Measurements from ENCODE around the gene KIRREL2.
"Not testable (repeated sequence)": the region's sequence is repeated elsewhere in the genome, so short reads cannot be mapped to it uniquely, and the experiment has no call there.

Gene KIRREL2

DNA sequence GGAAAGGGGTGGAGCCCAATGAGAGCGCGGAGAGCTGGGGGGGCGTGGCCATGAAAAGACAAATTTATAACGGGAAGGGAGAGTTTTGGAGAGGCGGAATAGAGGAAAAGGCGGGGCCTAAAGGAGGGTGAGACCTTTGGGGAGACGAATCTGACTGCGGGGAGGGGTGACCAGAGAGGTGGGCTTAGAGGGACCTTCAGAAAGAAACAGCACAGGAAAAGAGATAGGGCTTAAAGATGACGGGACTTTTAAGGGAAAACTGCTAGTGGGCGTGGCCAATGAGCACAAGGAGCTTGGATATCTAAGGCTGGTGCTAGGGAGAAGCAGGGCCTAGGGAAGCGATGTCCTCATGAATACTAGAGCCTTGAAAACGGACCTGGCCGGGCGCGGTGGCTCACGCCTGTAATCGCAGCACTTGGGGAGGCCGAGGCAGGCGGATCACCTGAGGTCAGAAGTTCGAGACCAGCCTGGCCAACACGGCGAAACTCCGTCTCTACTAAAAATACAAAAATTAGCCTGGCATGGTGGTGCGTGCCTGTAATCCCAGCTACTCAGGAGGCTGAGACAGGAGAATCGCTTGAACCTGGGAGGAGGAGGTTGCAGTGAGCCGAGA, 13.5 kb downstream of the KIRREL2 start:
- not testable (repeated sequence) for FAIRE-seq

DNA sequence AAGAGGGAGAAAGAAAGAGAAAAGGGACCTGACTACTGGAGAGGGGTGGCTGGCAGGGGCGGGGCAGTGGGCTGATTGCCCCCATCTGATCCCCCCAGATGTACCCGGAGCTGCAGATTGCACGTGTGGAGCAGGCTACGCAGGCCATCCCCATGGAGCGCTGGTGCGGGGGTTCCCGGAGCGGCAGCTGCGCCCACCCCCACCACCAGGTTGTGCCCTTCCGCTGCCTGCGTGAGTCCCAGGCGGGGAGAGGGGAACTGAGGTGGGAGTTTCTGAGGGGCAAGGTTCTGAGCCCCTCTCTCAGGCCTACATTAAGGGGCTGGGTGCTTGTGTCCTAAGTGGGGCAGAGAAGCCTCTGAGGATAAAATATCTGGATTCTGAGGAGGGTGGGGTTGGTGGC, 14.1 kb downstream of the KIRREL2 start:
- no peak for FAIRE-seq

DNA sequence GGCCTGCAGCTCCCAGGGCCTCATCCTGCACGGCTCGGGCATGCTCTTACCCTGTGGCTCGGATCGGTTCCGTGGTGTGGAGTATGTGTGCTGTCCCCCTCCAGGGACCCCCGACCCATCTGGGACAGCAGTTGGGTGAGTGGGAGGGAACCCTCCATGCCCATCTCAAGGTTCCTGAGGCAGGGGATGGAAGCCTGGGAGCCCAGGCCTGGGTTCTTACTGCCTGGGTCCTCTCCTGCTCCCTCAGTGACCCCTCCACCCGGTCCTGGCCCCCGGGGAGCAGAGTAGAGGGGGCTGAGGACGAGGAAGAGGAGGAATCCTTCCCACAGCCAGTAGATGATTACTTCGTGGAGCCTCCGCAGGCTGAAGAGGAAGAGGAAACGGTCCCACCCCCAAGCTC, 14.9 kb downstream of the KIRREL2 start:
- FAIRE-seq: no peak

DNA sequence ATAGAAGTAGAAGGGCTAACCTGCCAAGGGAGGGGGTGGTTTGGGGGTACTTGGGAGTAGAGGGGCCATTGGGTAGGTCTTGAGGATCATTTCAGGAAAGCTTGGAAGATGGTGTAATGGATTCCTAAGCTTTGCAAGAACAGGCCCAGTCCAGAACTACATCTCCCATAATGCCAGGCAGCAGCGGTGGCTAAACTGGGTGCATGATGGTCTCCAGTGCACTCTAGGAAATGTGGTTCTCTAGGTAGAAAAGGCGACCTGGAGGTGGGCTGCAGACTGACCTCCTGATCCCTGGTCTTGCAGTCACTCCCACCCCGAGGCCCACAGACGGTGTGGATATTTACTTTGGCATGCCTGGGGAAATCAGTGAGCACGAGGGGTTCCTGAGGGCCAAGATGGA, 15.5 kb downstream of the KIRREL2 start:
- FAIRE-seq: no peak

DNA sequence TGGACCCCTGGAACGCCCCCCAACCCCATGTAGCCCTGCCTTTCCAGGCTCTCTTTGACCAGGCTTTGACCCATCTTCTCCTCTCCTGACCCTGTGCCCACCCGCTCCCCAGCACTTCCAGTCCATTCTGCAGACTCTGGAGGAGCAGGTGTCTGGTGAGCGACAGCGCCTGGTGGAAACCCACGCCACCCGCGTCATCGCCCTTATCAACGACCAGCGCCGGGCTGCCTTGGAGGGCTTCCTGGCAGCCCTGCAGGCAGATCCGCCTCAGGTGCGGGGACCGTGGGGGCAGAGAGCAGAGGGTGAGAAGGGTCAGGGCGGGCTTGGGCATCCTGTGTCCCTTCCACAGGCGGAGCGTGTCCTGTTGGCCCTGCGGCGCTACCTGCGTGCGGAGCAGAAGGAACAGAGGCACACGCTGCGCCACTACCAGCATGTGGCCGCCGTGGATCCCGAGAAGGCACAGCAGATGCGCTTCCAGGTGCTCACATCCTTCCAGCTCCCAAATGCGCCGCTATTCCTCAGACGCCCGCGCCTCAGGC, 17.8 kb downstream of the KIRREL2 start:
- no peak for FAIRE-seq

GRCh38 chr19:35879068-35879467, 22.4 kb downstream of the KIRREL2 start:
- FAIRE-seq: no peak

GRCh38 chr19:35879770-35880317, 23.1 kb downstream of the KIRREL2 start:
- FAIRE-seq: peak; percentile 19

DNA sequence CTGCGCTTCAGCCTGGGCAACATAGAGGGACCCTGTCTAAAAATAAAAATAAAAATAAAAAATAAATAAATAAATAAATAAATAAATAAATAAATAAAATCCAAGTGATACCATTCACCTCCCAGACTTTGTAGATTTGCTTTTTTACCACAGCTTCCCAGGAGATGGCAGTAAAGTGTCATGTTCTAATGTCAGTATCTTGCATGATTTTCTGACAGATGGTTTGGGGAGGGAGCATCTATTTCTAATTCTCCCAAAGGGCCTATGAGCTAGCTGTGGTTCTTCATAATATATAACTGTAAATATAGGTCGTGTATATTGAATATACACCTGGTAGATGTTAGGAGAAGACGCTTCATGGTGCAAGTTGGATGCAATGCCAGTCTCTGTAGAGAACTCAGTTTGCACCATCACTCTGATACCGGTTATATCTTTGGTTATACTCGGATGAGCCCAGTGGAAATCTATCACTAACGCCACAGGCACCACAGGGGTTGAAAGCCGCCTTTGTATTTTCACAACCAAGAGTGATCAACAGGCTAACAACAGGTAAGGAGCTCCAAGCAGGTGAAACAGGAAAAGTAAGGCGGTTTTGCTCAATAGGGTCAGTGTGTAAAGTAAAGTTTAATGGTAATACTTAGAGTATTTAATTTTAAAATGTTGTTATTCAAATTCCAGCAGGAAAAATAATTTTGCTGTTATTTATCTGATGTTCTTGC, 25.6 kb downstream of the KIRREL2 start:
- peak; percentile 98 for FAIRE-seq

DNA sequence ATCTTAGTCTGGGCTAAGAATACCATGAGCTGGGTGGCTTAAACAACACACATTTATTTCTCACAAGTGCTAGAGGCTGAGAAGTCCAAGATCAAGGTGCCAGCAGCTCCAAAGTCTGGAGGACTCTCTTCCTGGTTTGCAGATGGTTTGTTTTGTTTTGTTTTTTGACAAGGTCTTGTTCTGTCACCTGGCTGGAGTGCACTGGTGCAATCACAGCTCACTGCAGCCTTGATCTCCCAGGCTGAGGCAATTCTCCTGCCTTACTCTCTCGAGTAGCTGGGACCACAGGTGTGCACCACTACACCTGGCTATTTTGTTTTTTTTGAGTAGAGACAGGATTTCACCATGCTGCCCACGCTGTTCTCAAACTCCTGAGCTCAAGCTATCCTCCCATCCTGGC, 27.2 kb downstream of the KIRREL2 start:
- no peak for FAIRE-seq

GRCh38 chr19:35885225-35885738, 28.6 kb downstream of the KIRREL2 start:
- FAIRE-seq: no peak

DNA sequence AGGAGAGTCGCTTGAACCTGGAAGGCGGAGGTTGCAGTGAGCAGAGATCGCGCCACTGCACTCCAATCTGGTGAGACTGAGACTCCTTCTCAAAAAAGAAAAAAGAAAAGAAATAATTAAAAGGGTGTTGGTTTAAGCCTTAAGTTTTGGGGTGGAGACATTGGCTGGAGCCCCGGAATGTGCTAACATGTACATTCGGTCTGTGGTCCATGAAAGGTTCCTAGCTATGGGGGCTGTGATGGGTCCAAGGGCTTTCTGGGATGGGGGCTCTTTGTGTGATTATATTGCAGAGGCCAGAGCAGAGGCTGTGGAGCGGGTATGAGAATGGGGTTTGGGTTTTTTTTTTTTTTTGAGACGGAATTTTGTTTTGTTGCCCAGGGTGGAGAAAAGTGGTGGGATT, 29.2 kb downstream of the KIRREL2 start:
- no peak for FAIRE-seq

DNA sequence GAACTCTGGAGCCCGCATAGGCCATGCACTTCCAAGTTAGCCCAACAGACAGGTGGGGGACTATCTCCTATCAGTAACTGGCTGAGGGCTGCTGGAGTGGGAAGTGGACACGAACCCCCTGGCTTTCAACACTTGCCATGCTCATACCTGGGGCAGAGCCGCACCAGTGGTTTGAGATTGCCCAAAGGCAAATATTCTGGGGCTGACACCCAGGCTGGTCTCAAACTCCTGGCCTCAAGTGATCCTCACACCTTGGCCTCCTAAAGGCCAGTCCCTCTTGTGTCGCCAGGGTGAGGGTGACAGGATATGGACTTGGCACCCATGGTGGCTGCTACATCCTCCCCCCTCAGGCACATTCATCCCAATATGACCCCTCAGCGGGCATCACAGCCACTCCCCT, 30.5 kb downstream of the KIRREL2 start:
- no peak for FAIRE-seq

DNA sequence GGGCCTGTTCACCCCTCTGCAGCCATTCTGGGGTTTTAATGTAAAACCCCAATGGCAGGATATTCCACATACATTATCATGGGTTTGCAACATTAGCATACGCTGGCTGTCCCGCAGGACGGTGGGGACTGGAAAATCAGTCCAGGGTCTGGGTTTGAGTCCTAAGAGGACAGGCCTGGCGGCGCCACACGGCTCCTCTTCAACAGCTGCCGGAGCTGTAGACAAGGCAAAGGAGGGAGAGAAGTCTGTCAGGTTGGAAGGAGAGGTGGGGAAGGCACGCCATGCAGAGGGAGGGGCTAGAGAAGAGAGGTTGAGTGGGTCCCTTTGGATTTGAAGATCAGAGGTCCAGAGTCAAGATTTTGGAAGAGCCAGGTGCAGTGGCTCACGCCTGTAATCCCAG, 31.7 kb downstream of the KIRREL2 start:
- FAIRE-seq: no peak

- FAIRE-seq: no peak
Observed at GRCh38 chr19:35889370-35890112, 32.8 kb downstream of the KIRREL2 start.

DNA sequence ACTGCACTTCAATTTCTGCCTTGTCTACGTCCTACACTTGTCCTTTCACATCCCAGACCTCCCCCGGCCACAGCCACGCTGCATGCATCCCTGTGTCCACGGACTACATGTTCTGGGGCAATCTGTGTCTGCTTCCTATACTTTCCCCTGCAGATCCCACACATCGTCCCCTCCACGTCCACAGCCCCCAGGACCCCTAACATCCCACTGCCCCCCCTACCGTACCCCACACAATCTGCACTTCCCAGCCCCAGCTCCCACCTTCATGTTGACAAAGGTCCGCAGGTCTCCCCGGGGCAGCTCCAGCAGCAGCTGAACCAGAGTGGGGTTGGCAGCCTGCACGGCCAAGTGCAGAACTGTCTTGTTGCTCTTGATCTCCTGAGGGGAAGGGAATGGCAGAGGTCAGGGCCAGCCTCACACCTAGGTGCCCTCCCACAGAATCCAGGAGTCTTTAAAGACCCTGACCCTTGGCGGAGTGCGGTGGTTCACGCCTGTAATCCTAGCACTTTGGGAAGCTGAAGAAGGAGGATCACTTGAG, 33.5 kb downstream of the KIRREL2 start:
- no peak for FAIRE-seq

DNA sequence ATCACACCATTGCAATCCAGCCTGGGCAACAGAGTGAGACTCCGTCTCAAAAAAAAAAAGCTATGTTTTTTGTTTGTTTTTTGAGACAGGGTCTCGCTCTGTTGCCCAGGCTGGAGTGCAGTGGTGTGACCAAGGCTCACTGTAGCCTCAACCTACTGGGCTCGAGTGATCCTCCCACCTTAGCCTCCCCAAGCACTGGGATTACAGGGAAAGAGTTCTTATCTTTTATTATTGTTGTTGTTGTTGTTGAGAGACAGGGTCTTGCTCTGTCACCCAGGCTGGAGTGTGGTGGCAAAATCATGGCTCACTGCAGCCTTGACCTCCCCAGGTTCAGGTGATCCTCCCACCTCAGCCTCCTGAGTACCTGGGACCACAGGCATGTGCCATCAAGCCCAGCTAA, 35.1 kb downstream of the KIRREL2 start:
- not testable (repeated sequence) for FAIRE-seq

DNA sequence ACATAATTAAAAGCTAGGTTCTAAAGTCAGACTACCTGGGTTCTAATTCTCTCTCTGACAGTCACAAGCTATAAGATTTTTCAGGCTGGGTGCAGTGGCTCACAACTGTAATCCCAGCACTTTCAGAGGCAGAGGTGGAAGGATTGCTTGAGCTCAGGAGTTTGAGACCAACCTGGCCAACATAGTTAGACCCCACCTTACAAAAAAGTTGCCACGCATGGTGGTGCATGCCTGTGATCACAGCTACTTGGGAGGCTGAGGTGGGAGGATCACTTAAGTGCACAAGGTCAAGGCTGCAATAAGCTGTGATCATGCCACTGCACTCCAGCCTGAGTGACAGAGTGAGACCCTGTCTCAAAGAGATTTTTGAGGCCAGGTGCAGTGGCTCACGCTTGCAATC, 37.6 kb downstream of the KIRREL2 start:
- FAIRE-seq: no peak

GRCh38 chr19:35895911-35896642, 39.4 kb downstream of the KIRREL2 start:
- FAIRE-seq: no peak

GRCh38 chr19:35896643-35897040, 39.9 kb downstream of the KIRREL2 start:
- no peak for FAIRE-seq

GRCh38 chr19:35897706-35898451, 41.2 kb downstream of the KIRREL2 start:
- no peak for FAIRE-seq

DNA sequence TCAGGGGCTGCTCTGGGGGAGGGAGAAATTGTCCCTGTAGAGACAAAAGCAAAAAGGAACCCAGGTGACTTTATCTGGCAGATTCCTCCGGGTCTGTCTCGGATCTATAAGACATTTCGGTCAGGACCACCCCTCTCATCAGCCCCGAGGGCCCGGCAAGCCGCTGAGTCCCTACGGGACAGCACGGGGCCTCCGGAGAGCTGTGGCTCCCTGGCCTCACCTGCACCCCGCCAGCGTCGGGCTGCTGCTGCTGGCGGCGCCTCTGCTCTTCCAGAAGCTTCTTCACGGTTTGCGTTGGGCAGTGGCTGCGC, 41.7 kb downstream of the KIRREL2 start:
- no peak for FAIRE-seq

Measured in TTC549 (cell line).